ENCODE results near the gene GHR.

GHR gene

DNA sequence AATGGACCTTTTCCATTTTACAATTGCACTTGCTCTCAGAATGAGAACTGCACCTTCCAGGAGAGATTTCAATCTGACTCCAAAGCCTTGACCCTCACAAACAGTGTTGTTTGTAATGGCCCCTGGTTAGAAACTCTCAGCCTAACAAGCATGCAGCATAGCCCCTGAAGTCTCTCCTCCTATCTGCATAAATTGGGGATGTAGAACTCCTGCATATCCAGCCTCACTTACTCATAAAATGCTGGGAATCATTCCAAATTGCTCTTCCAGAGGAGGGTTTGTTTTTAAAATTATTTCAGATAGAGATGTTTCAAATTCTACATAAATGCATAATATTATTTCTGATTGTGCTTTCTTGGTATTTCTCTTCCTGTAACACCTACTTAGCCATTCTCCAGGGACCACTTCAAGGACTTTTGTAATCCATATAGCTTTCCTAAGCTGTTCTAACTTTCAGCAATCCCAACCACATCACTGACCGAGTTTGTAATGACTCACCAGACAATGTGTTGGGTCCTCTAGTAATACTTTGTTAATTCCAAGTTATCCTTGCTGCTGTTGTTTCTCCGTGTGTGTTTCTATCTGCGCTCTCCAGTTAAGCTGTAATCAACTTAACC lies 189.6 kb downstream of the GHR start:
- DNase-seq, result no peak

GRCh38 chr5:42614509-42614908 lies 191.3 kb downstream of the GHR start:
- no peak for DNase-seq

DNA sequence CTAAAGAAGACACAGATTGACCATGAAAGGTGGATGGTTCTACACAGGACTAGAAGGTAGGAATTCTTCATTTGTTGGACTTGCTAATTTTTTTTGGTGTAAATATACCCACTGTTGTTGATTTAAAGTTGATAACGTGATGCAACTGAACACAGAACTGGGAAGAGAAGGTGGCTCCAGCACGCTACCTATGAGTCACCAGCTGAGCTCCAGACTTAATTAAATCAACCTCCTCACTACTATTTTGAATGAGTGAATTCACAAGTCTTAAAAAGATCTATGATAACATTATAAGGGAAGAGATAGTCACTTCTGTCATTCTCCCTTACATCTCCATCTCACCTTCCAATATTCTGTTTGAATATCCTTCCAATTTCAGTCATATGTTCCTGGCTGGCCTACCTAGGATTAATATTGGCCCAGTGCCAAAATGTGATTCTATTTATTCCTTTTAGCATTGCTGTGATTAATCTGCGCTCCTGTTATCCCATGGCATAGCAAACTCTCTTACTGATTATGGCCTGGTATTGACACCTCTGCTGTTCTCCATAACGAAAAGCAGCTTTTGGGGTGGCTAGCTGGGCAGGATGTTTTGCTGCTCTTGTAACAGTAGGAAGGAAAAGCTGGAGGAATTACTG lies 197.5 kb downstream of the GHR start:
- DNase-seq, result no peak

GRCh38 chr5:42621242-42621641 lies 198.0 kb downstream of the GHR start:
- DNase-seq, result no peak

GRCh38 chr5:42621662-42622061 lies 198.4 kb downstream of the GHR start:
- DNase-seq, result no peak

GRCh38 chr5:42624912-42625311 lies 201.7 kb downstream of the GHR start:
- no peak for DNase-seq

- DNase-seq, result no peak
Measured at GRCh38 chr5:42626462-42626861, 203.2 kb downstream of the GHR start.

GRCh38 chr5:42628821-42629220 lies 205.6 kb downstream of the GHR start:
- DNase-seq, result no peak

DNA sequence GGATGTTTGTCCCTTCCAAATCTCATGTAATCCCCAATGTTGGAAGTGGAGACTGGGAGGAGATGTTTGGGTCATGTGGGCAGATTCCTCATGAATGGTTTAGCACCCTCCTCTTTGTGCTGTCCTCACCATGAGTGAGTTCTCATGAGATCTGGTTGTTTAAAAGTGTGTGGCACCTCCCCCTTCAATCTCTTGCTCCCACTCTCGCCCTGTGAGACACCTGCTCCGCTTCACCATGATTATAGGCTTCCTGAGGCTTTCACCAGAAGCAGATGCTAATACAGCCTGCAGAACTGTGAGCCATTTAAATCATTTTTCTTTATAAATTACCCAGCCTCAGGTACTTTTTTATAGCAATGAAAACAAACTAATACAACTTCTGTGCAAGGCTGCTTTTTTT lies 206.0 kb downstream of the GHR start:
- no peak for DNase-seq

- no peak for DNase-seq
Measured at GRCh38 chr5:42631241-42631640, 208.0 kb downstream of the GHR start.

DNA sequence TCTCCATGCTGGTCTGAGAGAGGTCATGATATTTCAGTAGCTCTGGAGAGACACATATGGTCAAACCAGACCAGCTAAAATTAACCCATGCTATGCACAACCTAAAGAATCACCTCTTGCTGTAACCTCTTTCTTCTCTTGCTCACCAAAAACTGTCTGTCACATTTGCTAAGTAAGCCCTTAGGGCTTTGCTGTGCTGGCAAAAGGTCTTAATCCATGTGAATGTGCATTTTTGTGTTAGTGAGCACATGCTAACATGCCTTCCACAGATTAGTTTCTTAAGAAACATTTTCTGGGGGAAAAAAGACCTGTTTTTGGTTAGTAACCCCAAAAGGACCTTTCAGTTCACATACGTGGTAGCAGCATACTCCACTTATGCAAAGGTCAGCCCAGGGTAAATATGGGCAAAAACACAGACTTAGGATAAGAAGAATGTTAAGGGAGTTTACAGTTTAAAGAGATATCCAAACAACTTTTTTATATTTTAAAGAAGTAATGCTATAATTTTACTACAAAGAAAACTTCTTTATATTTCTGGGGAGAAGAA lies 209.2 kb downstream of the GHR start:
- no peak for DNase-seq

- DNase-seq, result no peak
Measured at GRCh38 chr5:42634575-42634974, 211.3 kb downstream of the GHR start.

GRCh38 chr5:42636425-42636824 lies 213.2 kb downstream of the GHR start:
- DNase-seq, result no peak

DNA sequence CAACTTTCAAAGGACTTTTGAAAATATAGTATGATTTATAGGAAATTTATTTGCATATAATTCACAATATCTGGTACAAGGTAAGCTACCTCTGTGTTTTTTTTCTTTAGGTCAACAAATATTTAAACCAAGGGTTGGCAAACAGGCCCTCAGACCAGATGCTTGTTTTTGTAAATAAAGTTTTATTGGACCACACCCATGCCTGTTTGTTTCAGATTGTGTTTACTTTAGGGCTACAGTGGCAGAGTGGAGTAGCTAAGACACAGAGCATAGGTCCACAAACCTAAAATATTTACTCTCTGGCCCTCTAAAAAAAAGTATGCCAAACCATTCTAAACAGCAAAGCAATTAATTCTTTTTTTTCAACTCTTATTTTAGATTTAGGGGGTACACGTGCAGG lies 213.7 kb downstream of the GHR start:
- no peak for DNase-seq

- DNase-seq, result no peak
Measured at GRCh38 chr5:42638972-42639371, 215.7 kb downstream of the GHR start.

- no peak for DNase-seq
Measured at GRCh38 chr5:42640835-42641234, 217.6 kb downstream of the GHR start.

GRCh38 chr5:42641336-42642005 lies 218.2 kb downstream of the GHR start:
- no peak for DNase-seq

GRCh38 chr5:42642006-42642405 lies 218.8 kb downstream of the GHR start:
- DNase-seq, result no peak

DNA sequence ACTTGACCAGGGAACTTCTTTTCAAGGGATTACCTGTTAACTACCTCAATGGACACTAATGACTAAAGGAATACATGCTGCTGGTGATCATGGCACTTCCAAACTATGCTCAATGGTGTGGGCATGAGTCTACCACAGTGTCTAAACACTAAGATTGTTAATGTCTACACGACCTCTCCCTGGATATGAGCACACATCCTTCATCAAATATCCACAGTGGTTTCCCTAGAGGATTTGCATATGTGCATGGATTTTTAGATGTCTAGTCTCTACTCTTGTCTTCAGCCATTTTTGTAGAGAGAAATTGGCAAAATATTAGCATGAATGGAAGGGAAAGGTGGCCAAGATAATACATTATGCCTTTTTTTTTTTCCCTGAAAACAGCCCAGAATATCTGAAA lies 220.1 kb downstream of the GHR start:
- no peak for DNase-seq

DNA sequence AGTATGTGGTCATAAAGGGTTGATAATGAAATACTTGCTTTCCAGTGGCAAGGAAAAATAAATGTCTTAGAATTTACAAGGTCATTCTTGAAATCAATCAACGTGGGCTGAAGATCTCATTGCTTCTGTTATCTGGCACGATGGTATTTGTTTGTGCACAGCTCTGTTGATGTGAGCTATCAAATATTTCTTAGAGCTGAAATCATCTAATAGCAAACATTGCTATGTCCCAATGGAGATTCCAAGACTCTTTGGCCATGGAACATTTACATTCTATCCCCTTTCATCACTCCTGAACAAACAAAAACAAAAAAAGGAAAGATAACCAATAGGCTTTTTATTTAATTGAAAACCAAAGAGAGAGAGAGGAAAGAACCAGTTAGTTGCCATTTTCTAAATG lies 221.9 kb downstream of the GHR start:
- DNase-seq, result no peak

- no peak for DNase-seq
Measured at GRCh38 chr5:42648036-42648435, 224.8 kb downstream of the GHR start.

DNA sequence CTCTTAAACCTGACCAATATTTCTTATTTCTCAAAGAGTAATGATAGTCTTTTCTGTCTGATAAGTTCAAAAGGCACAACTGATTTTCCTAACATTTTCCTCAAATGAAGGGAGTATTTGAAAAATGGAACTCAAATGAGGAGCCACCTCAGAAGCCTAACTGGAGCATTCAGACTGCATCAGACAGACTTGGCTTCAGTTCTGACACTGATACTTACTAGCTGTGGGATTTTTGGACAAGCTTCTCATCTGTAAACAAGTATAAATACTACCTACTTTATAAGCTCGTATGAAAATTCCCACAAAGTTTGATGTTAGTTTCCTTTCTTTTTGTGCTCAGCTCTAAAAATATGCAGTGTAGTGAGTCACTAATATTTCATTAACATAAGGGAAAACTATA lies 225.7 kb downstream of the GHR start:
- DNase-seq, result no peak

DNA sequence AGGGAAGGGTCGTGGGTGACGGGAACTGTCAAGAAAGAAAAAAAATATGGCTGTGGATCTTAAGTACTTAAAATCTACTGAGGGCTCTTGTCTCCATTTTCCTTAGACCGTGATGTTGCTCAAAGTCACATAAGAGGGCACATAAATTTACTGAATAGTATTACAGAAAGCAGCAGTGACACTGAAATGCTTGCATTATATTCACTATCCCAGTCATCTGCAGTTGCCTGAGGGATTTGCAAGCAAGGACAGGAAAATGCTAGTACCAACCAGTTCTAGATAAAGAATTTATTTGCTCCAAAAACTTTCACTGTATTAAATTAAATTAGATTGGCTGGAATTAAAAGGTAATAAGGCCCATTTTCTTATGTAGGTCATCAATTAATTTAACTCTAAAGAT lies 226.8 kb downstream of the GHR start:
- no peak for DNase-seq

DNA sequence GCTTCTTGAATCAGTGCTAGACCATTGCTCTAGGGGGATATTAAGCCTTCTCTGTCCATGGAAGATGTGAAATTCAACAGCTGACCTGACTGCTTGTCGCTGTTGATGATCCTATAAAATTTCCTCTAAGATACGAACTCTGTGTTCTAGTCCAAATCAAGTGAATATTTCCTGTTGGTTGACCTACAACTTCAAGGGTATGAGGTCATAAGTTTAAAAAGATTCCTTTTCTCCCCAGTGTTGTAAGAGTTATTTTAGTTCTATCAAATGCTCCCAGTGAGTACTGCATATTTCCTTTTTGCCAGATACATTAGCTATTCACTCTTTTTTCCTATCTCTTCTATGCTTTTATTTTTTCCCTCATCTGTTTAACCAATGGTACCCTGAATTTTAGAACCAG lies 230.5 kb downstream of the GHR start:
- no peak for DNase-seq

All from activated CD4-positive, CD25-positive, alpha-beta regulatory T cell treated with anti-CD3 and anti-CD28 coated beads, Interleukin-2, amount 50 U/mL, for 72 hours (primary cell).